DND-41 (cell line): ENCODE data around the gene PRRX2.

Source experiments
- ATAC-seq: fragments of 200-7000 bp; cut with Tn5 transposase; 3 replicates; pipeline ENCODE4 v1.9.1; 2021; ENCODE audit warnings: low read depth; ENCODE audit not compliant: insufficient read depth
- DNase-seq: peaks from one replicate; pipeline ENCODE4 v3.0.0-alpha.2; 2020
- H2AFZ ChIP-seq: 2 replicates; pipeline ENCODE4 v1.6.0; 2012; ENCODE audit warnings: low read depth, low read length
- H3K27ac ChIP-seq: 2 replicates; pipeline ENCODE4 v1.5.1; 2012; ENCODE audit warnings: low read length, inconsistent platforms
- H3K27me3 ChIP-seq: fragments of 200-600 bp; sonication (generic); 2 replicates; pipeline ENCODE4 v1.6.0; 2012; ENCODE audit warnings: low read length, mild to moderate bottlenecking, inconsistent platforms; ENCODE audit not compliant: insufficient read depth, poor library complexity
- H3K36me3 ChIP-seq: 2 replicates; pipeline ENCODE4 v1.5.1; 2012; ENCODE audit warnings: low read length, inconsistent platforms; ENCODE audit not compliant: insufficient read depth
- H3K4me1 ChIP-seq: 2 replicates; pipeline ENCODE4 v1.5.1; 2012; ENCODE audit warnings: mild to moderate bottlenecking, low read length; ENCODE audit not compliant: insufficient read depth
- H3K4me2 ChIP-seq: 2 replicates; pipeline ENCODE4 v1.6.0; 2012; ENCODE audit warnings: mild to moderate bottlenecking, moderate library complexity, low read length, inconsistent platforms; ENCODE audit not compliant: insufficient read depth
- H3K4me3 ChIP-seq, 2 experiments: fragments of 200-600 bp in 1 of 2; shearing (Covaris generic) in 1 of 2; 2 replicates each; pipeline ENCODE4 v1.5.1; 2012 to 2016; ENCODE audit warnings: inconsistent platforms in 2 of 2, low read length in 2 of 2, mild to moderate bottlenecking in 2 of 2, low read depth in 1 of 2, moderate library complexity in 1 of 2
- H3K79me2 ChIP-seq: 2 replicates; pipeline ENCODE4 v1.6.0; 2012; ENCODE audit warnings: low read length, inconsistent platforms; ENCODE audit not compliant: insufficient read depth
- H3K9ac ChIP-seq: 2 replicates; pipeline ENCODE4 v1.6.0; 2012; ENCODE audit warnings: low read depth, mild to moderate bottlenecking, inconsistent platforms, low read length, moderate library complexity
- H3K9me3 ChIP-seq: 2 replicates; pipeline ENCODE4 v1.5.1; 2012; ENCODE audit warnings: low read length, moderate library complexity, mild to moderate bottlenecking, inconsistent platforms; ENCODE audit not compliant: insufficient read depth, severe bottlenecking
- H4K20me1 ChIP-seq: 2 replicates; pipeline ENCODE4 v1.6.0; 2012; ENCODE audit warnings: low read length; ENCODE audit not compliant: insufficient read depth
- CTCF ChIP-seq: IDR thresholded peaks from 2 replicates; pipeline ENCODE4 v1.5.1; 2012; ENCODE audit warnings: borderline replicate concordance, low read length, moderate library complexity, mild to moderate bottlenecking; ENCODE audit not compliant: poor library complexity, severe bottlenecking; ENCODE audit errors: extremely low read depth
- EZH2 ChIP-seq: IDR thresholded peaks from 3 replicates; pipeline ENCODE4 v1.6.1; 2012; ENCODE audit warnings: borderline replicate concordance, low read depth, mild to moderate bottlenecking, moderate library complexity, low read length, inconsistent platforms; ENCODE audit not compliant: severe bottlenecking

PRRX2 gene

GRCh38 chr9:129630967-129631673 lies 34.3 kb upstream of the PRRX2 start:
- Histone ChIP-seq H3K4me1 (peaks cover 28% of the 10 kb centered on the region), H4K20me1 (peaks cover 93% of the 10 kb centered on the region), H3K4me3 (no peak overlapping the region), H3K79me2 (peaks cover 85% of the 10 kb centered on the region), H3K4me2 (no peak overlapping the region), H3K27me3 (no peaks in the 10 kb centered on the region), H3K36me3 (peaks cover 55% of the 10 kb centered on the region), H3K9ac (no peak overlapping the region), H3K9me3 (no peaks in the 10 kb centered on the region), H3K27ac (no peak overlapping the region), H2AFZ (no peak overlapping the region)
- DNase-seq (no peak), ATAC-seq (no peak)
- TF ChIP-seq CTCF = no peak
- no peak for TF ChIP-seq EZH2

GRCh38 chr9:129631674-129632129 lies 33.7 kb upstream of the PRRX2 start:
- H4K20me1 ChIP-seq = peaks cover 89% of the 10 kb centered on the region
- H3K27ac ChIP-seq = no peak overlapping the region
- peaks cover 57% of the 10 kb centered on the region for H3K36me3 ChIP-seq
- DNase-seq (no peak), ATAC-seq (no peak)
- H3K4me3 ChIP-seq = no peak overlapping the region
- no peaks in the 10 kb centered on the region for H3K27me3 ChIP-seq
- no peaks in the 10 kb centered on the region for H3K9me3 ChIP-seq
- H3K4me2 ChIP-seq = no peak overlapping the region
- no peak for TF ChIP-seq EZH2
- no peak for TF ChIP-seq CTCF
- peaks cover 80% of the 10 kb centered on the region for H3K79me2 ChIP-seq
- peaks cover 25% of the 10 kb centered on the region for H3K4me1 ChIP-seq
- H3K9ac ChIP-seq = no peak overlapping the region
- no peak overlapping the region for H2AFZ ChIP-seq

- peaks cover 18% of the 10 kb centered on the region for H3K4me1 ChIP-seq
- H2AFZ ChIP-seq = no peak overlapping the region
- no peak overlapping the region for H3K9ac ChIP-seq
- H3K27me3 ChIP-seq = no peaks in the 10 kb centered on the region
- no peak for ATAC-seq
- no peak for DNase-seq
- no peak overlapping the region for H3K4me2 ChIP-seq
- peaks cover 85% of the 10 kb centered on the region for H4K20me1 ChIP-seq
- H3K4me3 ChIP-seq = no peak overlapping the region
- no peaks in the 10 kb centered on the region for H3K9me3 ChIP-seq
- H3K79me2 ChIP-seq = peaks cover 72% of the 10 kb centered on the region
- TF ChIP-seq CTCF = no peak
- TF ChIP-seq EZH2 = no peak
- H3K27ac ChIP-seq = no peak overlapping the region
- H3K36me3 ChIP-seq = peaks cover 62% of the 10 kb centered on the region
These were observed 33.0 kb upstream of the PRRX2 start for GRCh38 chr9:129632460-129632859.
